GM20431 (cell line): ENCODE measurements around the gene PFDN2.
"Not testable (repeated sequence)": the region's sequence is repeated elsewhere in the genome, so short reads cannot be mapped to it uniquely, and the experiment has no call there.

ENCODE experiments used
- in situ Hi-C: fragments of 300-500 bp; cut with MseI, MboI; formaldehyde crosslinking; loops from one replicate; pipeline ENCODE4 v1.15.0; 2020; ENCODE audit warnings: low sequenced_read_pairs; ENCODE audit not compliant: unreplicated experiment

Gene PFDN2

GRCh38 chr1:161140755-161141400 is 23.0 kb upstream of the PFDN2 start:
- in situ Hi-C loops: no loop called here

- in situ Hi-C loops: no loop called here
These were observed 21.9 kb upstream of the PFDN2 start for GRCh38 chr1:161139766-161140165.

- in situ Hi-C loops: no loop called here
These were observed 20.6 kb upstream of the PFDN2 start for GRCh38 chr1:161138431-161138830.

- in situ Hi-C loops: no loop called here
These were observed 20.0 kb upstream of the PFDN2 start for GRCh38 chr1:161137881-161138280.

GRCh38 chr1:161133220-161133740 is 15.4 kb upstream of the PFDN2 start:
- in situ Hi-C loops: no loop called here

GRCh38 chr1:161132410-161133219 is 14.8 kb upstream of the PFDN2 start, which contains the start of gene DEDD:
Gene DEDD (minus strand): TSS chr1:161132667. CDS start chr1:161124462, 8,205 bp downstream.
- in situ Hi-C loops: no loop called here

GRCh38 chr1:161131523-161132409 is 13.9 kb upstream of the PFDN2 start:
- in situ Hi-C loops: no loop called here

GRCh38 chr1:161130266-161130665 is 12.4 kb upstream of the PFDN2 start:
- in situ Hi-C loops: no loop called here

GRCh38 chr1:161128591-161129420 is 11.0 kb upstream of the PFDN2 start:
- in situ Hi-C loops: no loop called here

- in situ Hi-C loops: no loop called here
These were observed 9.8 kb upstream of the PFDN2 start for GRCh38 chr1:161127649-161128048.

GRCh38 chr1:161122967-161123366 is 5.1 kb upstream of the PFDN2 start:
- in situ Hi-C loops: no loop called here

- in situ Hi-C loops: no loop called here
These were observed 4.0 kb upstream of the PFDN2 start for GRCh38 chr1:161121834-161122233.

- in situ Hi-C loops: no loop called here
These were observed 3.3 kb upstream of the PFDN2 start for GRCh38 chr1:161121042-161121650.

GRCh38 chr1:161119092-161119903 is 1.5 kb upstream of the PFDN2 start:
- in situ Hi-C loops: no loop called here

GRCh38 chr1:161115961-161116360 is 1.9 kb downstream of the PFDN2 start:
- in situ Hi-C loops: not testable (repeated sequence)

GRCh38 chr1:161115132-161115711 is 2.6 kb downstream of the PFDN2 start:
- in situ Hi-C loops: no loop called here

- in situ Hi-C loops: no loop called here
These were observed 3.3 kb downstream of the PFDN2 start for GRCh38 chr1:161114556-161114955.

GRCh38 chr1:161113915-161114314 is 3.9 kb downstream of the PFDN2 start:
- in situ Hi-C loops: no loop called here
